ENCODE data around the gene POU3F2.

- TF ChIP-seq, protein P1, sequence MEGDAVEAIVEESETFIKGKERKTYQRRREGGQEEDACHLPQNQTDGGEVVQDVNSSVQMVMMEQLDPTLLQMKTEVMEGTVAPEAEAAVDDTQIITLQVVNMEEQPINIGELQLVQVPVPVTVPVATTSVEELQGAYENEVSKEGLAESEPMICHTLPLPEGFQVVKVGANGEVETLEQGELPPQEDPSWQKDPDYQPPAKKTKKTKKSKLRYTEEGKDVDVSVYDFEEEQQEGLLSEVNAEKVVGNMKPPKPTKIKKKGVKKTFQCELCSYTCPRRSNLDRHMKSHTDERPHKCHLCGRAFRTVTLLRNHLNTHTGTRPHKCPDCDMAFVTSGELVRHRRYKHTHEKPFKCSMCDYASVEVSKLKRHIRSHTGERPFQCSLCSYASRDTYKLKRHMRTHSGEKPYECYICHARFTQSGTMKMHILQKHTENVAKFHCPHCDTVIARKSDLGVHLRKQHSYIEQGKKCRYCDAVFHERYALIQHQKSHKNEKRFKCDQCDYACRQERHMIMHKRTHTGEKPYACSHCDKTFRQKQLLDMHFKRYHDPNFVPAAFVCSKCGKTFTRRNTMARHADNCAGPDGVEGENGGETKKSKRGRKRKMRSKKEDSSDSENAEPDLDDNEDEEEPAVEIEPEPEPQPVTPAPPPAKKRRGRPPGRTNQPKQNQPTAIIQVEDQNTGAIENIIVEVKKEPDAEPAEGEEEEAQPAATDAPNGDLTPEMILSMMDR (conservative IDR thresholded peaks at IDR 0.05), result no peak
- TF ChIP-seq ZFX (IDR thresholded peaks at IDR 0.05), result no peak
Observed at GRCh38 chr6:98828941-98829411, 5.4 kb upstream of the POU3F2 start.
